Stimulated activated CD8-positive, alpha-beta memory T cell treated with anti-CD3 and anti-CD28 coated beads, Interleukin-12 subunit alpha, Interleukin-12 subunit beta, amount 100 ng/mL, for 1 hour (primary cell): ENCODE data around the gene TMF1.

Source experiments
- DNase-seq: peaks from one replicate; pipeline ENCODE4 v3.0.0-alpha.2; 2020; ENCODE audit warnings: low read depth

Gene TMF1

DNA sequence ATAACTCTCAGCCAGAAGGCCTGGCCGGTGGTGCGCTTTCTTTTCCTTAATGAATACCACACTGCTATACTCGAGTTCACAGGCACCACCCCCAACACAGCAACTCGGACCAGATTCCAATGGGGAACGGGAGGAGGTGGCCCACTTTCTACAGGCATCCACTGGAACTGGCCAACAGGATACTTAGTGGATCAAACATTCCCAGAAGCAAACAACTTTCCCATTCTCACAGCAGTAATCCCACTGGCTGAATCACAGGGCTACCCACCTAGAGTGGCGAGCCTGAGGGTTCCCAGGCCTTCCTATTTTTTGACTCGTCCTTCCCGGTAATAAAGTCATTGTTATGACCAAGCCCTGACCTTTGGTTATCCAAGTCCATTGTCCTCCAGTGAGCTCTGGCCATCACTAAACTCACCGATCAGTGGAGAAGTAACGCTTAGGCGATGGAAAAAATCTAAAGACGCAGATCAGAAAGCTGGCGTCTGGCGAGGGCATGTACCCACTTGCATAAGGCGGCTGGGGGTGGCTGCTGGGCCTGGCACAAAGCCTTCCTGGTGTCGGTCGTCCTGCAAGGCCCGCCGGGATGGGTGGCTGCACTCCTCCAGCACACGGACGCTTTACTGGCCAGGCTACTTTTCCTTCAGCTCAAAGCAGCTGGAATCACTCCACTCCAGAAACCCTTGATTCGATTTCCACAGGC, 39.9 kb downstream of the TMF1 start:
- no peak for DNase-seq

DNA sequence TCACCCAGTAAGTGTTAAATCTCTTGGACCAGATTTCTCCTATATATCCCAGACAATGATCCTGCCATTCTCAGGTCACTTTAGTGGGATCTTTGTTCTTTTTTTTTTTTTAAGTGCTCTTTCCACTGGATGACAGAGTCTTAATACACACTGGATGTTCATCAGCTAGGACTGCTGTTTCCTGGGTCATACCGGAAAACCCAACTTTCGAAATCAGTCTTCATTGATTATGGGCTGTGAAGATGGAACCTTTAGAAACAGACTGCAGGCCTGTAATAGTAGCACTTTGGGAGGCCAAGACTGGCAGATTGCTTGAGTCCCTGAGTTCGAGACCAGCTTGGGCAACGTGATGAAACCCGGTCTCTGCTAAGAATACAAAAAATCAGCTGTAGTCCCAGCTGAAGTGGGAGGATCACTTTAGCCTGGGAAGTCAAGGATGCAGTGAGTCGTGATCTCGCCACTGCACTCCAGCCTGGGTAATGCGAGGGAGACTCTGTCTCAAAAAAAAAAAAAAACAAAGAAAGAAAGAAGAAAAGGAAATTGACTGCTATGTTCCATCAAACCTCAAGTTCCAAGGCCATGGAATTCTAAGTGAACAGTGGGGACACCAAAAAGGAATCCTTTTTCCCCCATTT, 40.9 kb downstream of the TMF1 start:
- DNase-seq: no peak

DNA sequence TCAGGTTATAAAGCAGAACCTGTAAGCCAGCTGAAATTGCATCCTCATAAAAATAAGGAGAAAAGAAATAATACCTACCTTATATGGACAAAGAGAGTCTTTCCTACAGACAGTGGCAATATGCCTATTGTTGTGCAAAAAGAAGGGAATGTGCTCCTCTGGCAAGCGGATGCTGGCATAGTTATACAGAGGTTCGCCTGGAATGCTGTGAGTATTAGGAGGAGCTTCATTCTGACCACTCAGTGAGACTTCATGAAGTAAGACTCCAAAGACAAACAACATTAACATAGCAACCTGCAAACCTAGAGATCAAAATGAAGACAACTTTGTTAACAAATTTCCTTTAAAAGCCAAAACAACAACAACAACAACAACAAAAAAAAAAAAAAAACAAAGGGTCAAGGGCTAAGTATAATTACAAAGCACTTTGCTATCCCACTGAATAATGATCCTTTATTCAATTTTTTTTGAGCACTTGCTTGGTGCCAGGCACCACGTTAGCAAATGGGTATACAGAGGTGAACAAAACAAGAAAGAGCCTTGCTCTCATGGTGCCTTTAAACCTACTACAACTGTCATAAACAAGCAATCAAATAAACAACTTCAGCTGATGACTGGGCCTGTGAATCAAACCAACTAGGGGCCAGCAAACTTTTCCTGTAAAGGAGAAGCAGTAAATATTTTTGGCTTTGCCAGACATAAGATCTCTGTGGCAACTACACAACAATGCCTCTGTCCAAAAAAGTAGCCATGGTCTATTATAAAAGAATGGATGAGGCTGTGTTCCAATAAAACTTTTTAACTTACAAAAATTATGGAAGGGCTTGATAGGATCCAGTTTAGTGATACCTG, 42.3 kb downstream of the TMF1 start:
- no peak for DNase-seq

DNA sequence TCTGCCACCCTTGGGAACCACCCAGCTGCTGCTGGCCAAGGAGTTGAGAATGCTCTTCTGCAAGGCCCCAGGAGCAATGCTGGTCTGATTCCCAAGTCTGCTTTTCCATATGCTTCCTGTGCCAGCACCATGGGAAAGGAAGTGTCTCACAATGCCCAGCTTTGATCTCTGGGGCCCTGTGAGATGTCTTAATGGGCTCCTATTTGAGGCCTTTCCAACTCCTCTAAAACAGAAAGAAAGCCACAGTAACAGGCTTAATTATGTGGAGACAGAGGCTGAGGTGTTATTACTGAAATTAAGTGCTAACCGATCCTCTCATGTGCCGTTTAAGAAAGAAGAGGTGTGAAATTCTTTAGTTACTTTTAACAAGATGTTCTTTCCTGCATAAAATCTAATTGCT, 43.2 kb downstream of the TMF1 start:
- DNase-seq: no peak

DNA sequence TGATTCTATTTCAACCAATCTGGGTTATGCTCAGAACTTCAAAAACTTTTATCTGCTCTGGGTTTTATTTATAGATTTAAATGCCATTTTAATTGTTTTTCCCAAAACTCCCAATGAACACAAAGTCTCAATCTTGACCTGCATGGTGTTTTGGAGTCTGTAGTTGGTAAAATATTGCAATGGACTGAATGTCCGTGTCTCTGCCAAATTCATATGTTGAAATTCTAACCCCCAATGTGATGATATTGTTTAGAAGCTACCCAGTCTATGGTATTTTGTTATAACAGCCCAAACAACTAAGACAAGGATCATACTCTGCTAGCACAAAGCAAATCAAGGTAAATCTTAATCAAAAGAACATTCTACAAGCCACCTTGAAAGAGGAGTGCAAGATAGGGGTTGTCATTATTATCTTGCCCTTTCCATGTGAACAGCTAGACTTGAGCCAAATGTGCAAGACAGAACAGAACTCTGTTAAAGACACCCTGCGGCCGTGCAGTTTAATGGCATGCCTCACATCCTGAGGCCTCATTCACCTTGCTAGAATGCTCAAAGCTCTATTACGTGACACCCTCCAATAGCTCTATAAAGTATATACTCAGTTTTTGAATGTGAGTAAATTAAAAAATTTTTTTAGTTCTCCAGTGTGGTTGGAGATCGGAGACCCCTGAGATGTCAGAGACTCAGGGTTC, 46.2 kb downstream of the TMF1 start:
- no peak for DNase-seq

DNA sequence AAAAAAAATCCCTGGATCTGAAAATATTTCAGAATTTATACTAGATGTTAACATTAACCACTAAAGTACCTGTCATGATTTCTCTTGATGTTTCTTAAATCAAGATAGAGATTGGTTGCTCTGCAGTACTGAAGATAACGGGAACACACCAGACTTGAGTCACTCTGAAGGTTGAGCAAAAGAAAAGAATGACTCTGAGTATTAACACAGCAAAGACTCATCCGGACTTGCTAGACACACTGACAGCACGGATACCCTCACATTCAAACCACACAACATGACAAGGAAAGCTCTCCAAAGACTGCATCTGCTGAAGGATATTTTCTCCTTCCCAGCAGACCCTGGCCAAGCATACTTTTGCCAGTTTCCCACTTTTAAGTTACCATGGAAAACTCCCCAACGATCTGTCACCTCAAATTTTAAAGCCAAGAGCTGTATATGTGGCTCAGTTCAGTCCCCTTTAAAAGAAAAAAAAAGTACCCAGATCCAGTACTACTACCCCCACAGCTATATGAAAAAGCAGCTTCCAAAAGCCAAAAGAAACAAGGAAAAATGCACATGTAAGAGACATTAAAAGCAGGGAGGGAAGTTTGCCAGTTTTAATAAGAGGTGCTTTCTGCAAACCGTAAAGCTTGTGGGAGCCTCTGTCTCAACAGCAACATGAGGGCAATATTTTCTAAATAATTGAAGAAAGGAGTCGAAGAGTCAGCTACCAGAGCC, 46.9 kb downstream of the TMF1 start:
- no peak for DNase-seq

DNA sequence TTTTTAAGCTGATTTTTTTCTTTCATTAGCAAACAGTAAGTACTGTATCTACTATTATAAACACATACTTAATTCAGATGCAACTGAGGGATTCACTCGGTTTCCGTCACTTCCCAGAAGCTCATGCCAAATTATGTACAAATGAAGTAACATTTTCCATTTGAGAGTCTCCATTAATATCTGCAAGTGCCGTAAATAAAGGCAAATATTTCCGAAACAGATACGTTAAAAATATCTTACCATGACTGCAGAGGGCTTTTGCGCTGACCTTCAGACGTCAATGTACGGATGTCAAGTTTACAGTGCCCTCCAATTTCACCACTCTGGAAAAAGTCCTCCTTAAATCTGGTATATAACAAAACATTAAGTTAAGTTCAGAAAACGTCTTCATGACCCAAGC, 48.0 kb downstream of the TMF1 start:
- no peak for DNase-seq

DNA sequence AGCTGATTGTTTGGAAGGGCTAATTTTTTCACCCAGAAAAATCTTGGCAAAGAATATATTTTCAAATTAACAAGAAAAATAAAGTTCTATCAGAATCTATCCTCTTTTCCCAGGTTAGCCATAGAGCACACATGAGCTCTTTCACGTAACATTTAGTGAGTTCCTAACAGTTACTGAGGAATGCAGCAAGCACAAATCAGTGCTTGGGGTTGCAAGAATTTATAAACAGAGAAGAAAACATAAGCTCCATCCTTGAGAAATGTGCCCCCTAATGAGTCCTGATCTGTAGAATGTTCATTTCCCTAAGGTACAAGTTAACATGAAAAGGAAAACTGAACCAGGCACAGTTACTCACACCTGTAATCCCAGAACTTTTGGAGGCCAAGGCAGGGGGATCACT, 52.5 kb downstream of the TMF1 start:
- DNase-seq: no peak

DNA sequence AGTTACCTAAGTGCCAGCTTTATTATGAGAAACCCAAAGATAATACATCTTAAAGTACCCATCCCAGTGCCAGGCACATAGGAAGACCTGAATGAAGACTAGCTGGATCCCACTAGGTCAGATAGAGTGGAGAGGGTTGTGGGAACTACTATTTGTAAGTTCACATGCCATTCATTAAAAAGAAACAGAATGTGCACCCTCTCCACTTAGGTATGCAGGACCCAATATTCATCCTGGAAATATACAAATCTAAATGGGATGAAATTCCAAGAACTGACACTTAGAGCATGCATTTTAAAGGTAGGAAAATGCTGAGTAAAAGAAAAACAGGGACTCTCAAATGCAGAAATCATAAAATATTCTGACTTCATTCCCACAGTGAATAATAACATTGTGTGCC, 53.0 kb downstream of the TMF1 start:
- no peak for DNase-seq

DNA sequence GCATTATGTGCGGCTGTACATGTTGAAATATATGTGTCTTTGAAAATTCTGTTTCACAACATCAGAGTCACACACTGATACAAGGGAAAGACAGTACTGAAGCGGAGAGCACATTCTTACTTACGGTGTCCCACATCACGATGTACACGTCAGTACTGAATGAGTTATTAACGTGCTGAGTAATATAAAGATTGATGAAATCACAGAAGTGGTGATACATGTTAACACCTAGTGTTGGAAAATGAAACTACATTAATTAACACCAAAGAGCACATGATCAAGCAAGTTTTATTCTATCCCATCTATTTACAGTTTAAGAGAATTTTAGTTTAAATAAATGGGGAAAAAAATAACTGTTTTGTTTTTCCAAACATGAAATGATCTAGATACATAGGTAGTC, 54.2 kb downstream of the TMF1 start:
- no peak for DNase-seq

DNA sequence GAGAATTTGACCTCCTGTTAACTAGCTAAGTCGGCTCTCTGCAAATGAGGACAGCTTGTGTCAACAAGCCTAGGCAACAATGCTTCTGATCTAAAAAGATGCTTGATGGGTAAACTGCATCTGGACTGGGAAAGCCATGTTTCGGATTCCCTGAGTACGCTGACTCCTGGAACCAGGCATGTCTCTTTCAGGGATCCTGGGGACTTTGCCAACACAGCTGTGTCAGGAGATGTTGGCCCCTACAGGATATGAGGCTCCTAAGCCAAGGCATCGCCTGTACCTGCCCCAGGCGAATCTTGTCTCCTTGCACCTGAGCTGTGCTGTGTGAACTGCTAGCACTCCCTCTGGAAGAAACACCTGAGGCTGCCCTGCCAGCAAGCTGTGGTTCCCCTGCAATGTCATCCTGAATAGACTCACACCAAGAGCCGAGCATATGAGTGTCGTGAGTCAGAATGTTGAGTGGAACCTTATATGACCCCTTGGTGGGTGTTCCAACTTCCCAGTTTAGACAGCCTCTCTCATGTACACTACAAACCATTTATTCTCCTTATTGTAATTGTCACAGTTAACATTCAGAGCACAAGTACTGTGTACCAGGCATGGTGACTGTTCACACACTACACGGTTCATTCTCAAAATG, 55.7 kb downstream of the TMF1 start:
- no peak for DNase-seq

DNA sequence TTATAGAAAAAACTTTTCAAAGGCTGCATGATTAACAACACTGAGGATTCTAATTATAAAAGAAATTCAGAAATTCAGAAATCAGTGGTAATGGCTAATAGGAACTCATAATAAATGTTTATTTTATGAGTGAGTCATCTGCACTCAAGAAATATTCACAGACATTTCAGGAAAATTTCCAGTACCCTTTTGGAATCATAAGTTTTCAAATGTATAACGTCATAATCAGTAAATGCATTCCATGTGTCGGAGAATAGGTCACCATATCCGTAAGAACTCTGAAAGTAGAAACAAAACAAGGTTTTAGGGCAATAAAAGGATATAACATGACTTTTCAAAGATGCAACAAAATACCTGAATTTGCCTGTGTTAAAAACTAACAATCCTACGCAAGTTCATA, 63.4 kb downstream of the TMF1 start:
- no peak for DNase-seq

DNA sequence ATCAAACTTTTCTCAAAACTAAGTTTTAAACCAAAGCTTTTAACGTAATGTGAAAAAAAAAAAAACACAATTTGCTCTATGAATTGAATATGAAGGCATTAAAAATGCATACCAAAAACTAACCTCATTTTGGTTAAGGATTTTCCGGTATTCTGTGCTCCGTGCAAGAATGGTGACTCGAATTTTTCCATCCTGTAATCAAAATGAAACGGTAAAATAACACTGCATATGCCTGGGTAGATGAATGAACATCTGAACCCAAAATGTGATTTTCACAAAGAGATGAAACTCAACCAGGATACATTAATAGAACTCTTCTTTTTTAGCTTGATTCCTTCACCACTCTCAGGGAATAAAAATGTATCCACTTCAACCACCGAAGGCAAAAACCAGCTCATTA, 64.8 kb downstream of the TMF1 start:
- DNase-seq: no peak

DNA sequence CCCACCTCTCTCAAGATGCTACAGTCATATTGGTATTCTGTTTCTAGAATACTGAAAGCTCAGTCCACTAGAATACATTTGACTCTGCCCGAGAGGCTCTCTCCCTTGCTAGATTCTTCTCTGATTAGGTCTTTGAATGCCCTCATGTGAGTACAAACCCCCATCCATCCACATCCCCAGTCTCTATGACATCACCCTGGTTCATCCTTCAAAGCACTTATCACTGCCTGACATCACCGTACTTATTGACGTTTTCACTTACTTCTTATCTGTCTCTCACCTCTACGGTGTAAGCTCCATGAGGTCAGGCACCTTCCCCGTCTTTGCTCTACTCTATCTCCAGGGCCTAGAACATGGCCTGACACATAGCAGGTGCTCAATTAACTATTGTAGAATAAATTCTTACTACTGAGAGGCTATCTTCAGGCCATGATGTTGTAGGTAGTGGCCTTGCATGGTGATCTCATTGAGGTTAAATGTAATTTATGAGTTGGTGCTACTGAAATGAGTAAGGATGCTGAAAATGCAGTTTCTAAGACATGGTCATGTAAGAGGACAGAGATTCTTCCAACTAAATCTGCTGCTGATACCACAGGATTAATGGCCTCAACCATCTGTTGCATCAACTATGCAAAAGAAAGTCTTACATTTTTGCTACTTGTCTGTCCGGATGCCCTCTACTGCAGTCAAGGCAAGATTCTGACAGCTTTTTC, 65.5 kb downstream of the TMF1 start:
- DNase-seq: no peak

DNA sequence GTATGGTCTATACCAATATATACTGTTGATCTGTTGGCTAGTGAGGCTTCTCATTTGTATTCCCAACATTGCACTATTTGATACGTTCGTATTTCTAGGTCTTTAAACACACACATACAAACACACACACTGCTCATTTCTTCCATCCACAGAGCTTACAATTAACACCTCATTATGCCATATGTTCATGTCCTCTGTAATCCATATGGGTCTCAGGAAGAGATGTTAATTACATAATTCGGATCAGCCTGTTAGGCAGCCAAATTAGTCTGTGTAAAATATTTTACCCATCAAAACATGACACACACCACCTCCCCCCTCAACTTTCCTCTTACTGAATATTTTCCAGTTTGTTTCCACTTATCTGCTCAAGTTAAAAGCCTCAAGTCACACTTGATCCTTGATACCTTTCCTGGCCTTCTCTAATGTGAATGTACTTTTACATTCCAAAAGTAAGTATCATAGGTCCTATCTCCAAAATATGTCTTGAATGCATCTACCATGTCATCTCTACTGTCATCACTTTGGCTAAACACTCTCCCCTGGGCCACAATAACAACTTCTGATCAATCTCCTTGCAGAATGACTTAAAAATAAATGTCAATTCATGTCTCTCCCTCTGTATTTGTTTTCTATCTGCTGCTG, 66.9 kb downstream of the TMF1 start:
- no peak for DNase-seq

DNA sequence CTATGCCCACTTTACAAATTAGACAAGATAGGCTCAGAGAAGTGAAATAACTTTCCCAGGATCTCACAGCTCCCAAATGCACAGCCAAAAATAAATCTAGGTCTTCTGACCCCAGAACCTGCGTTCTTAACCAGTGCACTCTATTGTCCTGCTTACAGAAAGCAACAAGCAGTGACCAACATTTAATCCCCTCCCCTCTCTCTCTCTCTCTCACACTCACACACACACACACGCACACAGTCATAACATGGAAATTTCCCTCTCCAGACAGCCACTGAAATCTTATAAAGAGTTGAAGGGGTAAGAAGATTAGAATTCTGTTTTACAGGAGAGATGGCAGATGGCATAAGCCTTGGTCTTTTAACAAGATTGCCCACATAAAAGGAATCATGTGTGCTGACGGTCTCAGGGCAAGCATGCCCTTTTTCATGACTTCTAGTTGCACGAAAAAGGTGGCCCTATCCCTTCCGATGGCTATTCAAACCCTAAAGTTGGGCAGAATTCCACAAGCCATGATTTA, 68.1 kb downstream of the TMF1 start:
- no peak for DNase-seq

DNA sequence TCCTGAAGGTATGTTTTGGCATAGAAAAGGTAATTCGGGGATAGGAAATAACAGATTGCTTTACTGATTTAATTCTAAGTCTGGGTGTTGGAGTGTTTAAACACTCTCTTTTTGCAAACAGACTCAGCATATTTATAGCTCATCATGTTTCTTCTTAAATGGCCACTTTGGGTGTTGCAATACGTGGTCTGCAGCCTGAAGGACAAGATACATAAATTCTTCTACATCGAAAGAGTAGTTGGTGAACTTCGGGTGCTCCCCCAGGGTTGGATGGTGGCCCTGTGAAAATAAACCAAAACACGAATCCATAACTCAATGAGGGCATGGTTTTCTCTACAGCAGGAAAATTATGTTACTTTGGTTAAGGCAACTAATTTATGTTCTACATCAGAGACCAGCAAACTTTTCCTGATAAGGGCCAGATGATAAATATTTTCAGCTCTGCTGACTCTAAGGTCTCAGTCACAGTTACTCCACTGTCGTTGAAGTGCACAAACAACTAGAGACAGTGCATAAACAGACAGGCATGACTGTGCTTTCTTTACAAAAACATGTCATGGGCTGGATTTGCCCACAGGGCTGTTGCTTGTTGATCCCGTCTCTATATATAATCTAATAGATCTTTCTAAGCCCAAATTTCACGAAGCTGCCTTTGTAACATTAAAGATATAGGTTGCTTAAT, 74.5 kb downstream of the TMF1 start:
- DNase-seq: no peak

DNA sequence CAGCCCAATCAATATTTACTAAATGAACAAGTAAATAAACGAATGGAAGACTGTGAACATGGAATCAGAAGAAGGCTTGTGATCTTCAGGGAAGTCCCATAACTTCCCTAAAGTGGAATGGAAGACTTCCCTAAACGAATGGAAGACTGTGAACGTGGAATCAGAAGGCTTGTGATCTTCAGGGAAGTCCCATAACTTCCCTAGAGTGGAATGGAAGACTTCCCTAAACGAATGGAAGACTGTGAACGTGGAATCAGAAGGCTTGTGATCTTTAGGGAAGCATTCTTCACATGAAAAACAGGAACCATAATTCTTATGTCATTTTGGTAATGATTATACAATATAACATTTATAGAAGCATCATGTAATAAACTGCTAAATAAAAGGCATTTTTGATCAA, 77.4 kb downstream of the TMF1 start:
- no peak for DNase-seq

DNA sequence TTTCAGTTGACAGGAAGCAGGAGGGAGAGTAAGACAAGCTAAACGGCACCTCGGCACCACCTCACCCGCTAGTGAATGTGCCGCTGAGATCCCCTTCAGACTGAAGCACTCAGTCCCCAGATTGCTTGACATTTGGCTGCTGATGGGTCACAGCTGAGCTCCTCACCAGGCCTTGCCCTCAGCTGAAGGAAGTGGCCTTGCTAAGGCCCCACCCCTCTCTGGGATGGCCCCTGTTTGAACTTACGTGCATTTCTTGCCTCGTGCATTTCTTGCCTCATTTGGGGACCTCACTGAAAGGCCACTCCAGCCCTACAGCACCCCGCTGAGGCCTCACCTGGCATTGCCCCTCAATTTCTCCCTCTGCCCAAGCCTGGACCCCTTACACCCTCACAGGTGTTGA, 78.5 kb downstream of the TMF1 start:
- no peak for DNase-seq
